Ovary (tissue), 9 donors: ENCODE measurements around the gene NEU2. TPM values are rescaled to one million over a fixed set of nuclear protein-coding genes. Genes with fewer than 3 reads are reported as not detected.

Experiments used
- DNase-seq, 5 donors: peaks; one replicate each; pipeline ENCODE4 v3.0.0-alpha.2; 2019 to 2020
- H3K27ac ChIP-seq, 2 donors: fragments of 200-600 bp; one replicate each; pipeline versions ENCODE4 v1.5.1 to v1.8.0; 2019 to 2022
- H3K27me3 ChIP-seq: fragments of 200-600 bp; one replicate; pipeline ENCODE4 v1.8.0; 2022
- H3K36me3 ChIP-seq: fragments of 200-600 bp; sonication (generic); one replicate; pipeline ENCODE4 v1.5.1; 2019
- H3K4me1 ChIP-seq: one replicate; pipeline ENCODE4 v1.8.1; 2013; ENCODE audit warnings: mild to moderate bottlenecking, moderate library complexity; ENCODE audit not compliant: insufficient read depth
- H3K4me3 ChIP-seq: fragments of 200-600 bp; sonication (generic); one replicate; pipeline ENCODE4 v1.5.1; 2017
- H3K9me3 ChIP-seq, 2 donors: fragments of 200-600 bp in 1 of 2; sonication (generic) in 1 of 2; one replicate each; pipeline versions ENCODE4 v1.5.1 to v1.8.1; 2013 to 2019; ENCODE audit warnings: mild to moderate bottlenecking in 1 of 2, moderate library complexity in 1 of 2
- CTCF ChIP-seq, 3 donors: fragments of 450-650 bp in 2 of 3; fragments of 200-600 bp in 1 of 3; IDR thresholded peaks; one replicate each; pipeline versions ENCODE4 v1.5.1 to v1.8.0; 2016 to 2022; ENCODE audit warnings: antibody characterized with exemption in 3 of 3, mild to moderate bottlenecking in 1 of 3
- EP300 ChIP-seq: sonication (generic); formaldehyde crosslinking; IDR thresholded peaks from one replicate; pipeline ENCODE4 v1.6.1; 2017; ENCODE audit warnings: antibody characterized with exemption
- POLR2A ChIP-seq: fragments of 450-650 bp; IDR thresholded peaks from one replicate; pipeline ENCODE4 v1.6.1; 2017; ENCODE audit warnings: antibody characterized with exemption, mild to moderate bottlenecking, moderate library complexity
- WGBS, 3 donors: extraction: QIAGEN DNeasy Blood & Tissue Kit in 1 of 3; methylation state at CpG; one replicate each; pipeline versions ENCODE4 v1.1.5 to v1.1.7; 2013 to 2017; 5-methylcytosine and 5-hydroxymethylcytosine counted together
- intact Hi-C, 4 donors: fragments of 100-400 bp; cut with DNase I; formaldehyde crosslinking; loops; one replicate each; pipeline versions ENCODE4 v1.11.0 to v1.15.1; 2022 to 2023
- polyA plus RNA-seq, 2 donors: library from polyadenylated mRNA; stranded (reverse); fragments of 200-250 nt in 1 of 2; fragments of 350-450 nt in 1 of 2; fragmentation: Illumina TruSeq in 1 of 2; extraction: RNeasy Lipid Tissue Mini Kit (QIAGEN cat#74804) in 1 of 2; gene quantifications; one replicate each; pipeline ENCODE4 v1.2.3, GENCODE V29; 2013 to 2014
- total RNA-seq, 7 donors: library from RNA; depleted of rRNA in 2 of 7; stranded (reverse); fragments of >200 nt in 2 of 7; fragmentation: NEBNext Ultra II Directional in 3 of 7; extraction: Animal tissue kit (Norgen Biotek cat#: 25700) in 3 of 7; gene quantifications; one replicate each; pipeline versions ENCODE4 v1.1.0 to v1.2.4, GENCODE V29; 2016 to 2023
- donor health status: DM: no; HTN: no; CAD: no; lungs with moderate emphysema.
- donor health status: DM: no; HTN: no; CAD: no.
- donor health status: Bipolar disorder and iron deficiency.
- donor health status: DM: yes; HTN: yes; CAD: no.
- donor health status: DM: no; HTN: no; CAD: no.
- donor health status: DM: yes; HTN: yes; CAD: no.

Gene NEU2
- total and polyA plus RNA-seq, 9 donors = not detected

- Histone ChIP-seq H3K36me3 (no peaks in the 10 kb centered on the region), H3K9me3 (no peaks in the 10 kb centered on the region), H3K27ac (no peak overlapping the region), H3K4me3 (no peak overlapping the region), H3K4me1 (no peaks in the 10 kb centered on the region), H3K27me3 (no peaks in the 10 kb centered on the region)
- WGBS, 3 donors = 94 to 100% (median 97%) methylated on average over 1 of the region's 1 CpG
- intact Hi-C loops = no loop called here
- DNase-seq = no peak
- TF ChIP-seq POLR2A (no peak), EP300 (no peak), CTCF (IDR thresholded peaks at IDR 0.05) (no peak)
Observed at GRCh38 chr2:233011702-233012131, 20.8 kb upstream of the NEU2 start.

- H3K4me1 ChIP-seq = no peaks in the 10 kb centered on the region
- H3K4me3 ChIP-seq = no peak overlapping the region
- no peak for TF ChIP-seq EP300
- no peak for TF ChIP-seq CTCF (IDR thresholded peaks at IDR 0.05)
- TF ChIP-seq POLR2A = no peak
- WGBS, 3 donors = 75 to 84% (median 81%) methylated on average over 12 of the region's 12 CpGs
- no peak for DNase-seq
- no peaks in the 10 kb centered on the region for H3K36me3 ChIP-seq
- H3K27ac ChIP-seq = no peak overlapping the region
- H3K9me3 ChIP-seq = no peaks in the 10 kb centered on the region
- H3K27me3 ChIP-seq = no peaks in the 10 kb centered on the region
- intact Hi-C loops = no loop called here
Observed at GRCh38 chr2:233012301-233012971, 20.0 kb upstream of the NEU2 start.

- no peak for DNase-seq
- H3K27ac ChIP-seq = no peak within 1 kb of the TSS
- 83 to 91% (median 86%) methylated on average over 12 of the region's 12 CpGs for WGBS, 3 donors
- TF ChIP-seq POLR2A = no peak
- no peak for TF ChIP-seq EP300
- no peak for TF ChIP-seq CTCF (IDR thresholded peaks at IDR 0.05)
- H3K27me3 ChIP-seq = no peaks in the 10 kb centered on the region
- no peak within 1 kb of the TSS for H3K4me3 ChIP-seq
- no peaks in the 10 kb centered on the region for H3K4me1 ChIP-seq
- H3K36me3 ChIP-seq = no peaks in the 10 kb centered on the region
- intact Hi-C loops = no loop called here
- H3K9me3 ChIP-seq = no peaks in the 10 kb centered on the region
Observed at GRCh38 chr2:233013027-233013461, 19.4 kb upstream of the NEU2 start, which contains the start of gene NGEF. Gene NGEF, minus strand, starts transcription at chr2:233013256. Its CDS starts 38,366 bp downstream, at chr2:232974890.

GRCh38 chr2:233013650-233014049 is 18.8 kb upstream of the NEU2 start:
- intact Hi-C loops = no loop called here
- no peak overlapping the region for H3K27ac ChIP-seq
- no peak overlapping the region for H3K4me3 ChIP-seq
- DNase-seq = no peak
- H3K4me1 ChIP-seq = no peaks in the 10 kb centered on the region
- TF ChIP-seq EP300 (no peak), CTCF (IDR thresholded peaks at IDR 0.05) (no peak), POLR2A (no peak)
- H3K27me3 ChIP-seq = no peaks in the 10 kb centered on the region
- H3K9me3 ChIP-seq = no peaks in the 10 kb centered on the region
- 83 to 97% (median 83%) methylated on average over 1 of the region's 1 CpG for WGBS, 3 donors
- H3K36me3 ChIP-seq = no peaks in the 10 kb centered on the region
